ENCODE results near the gene FCHO2.

Gene FCHO2

GRCh38 chr5:73121119-73121463, 165.2 kb downstream of the FCHO2 start:
- Histone ChIP-seq H3K9me3 (ENCODE audit: control insufficient read depth, insufficient read depth, low read length) (no peaks in the 10 kb centered on the region), H3K36me3 (ENCODE audit: control insufficient read depth, insufficient read depth, low read length) (no peaks in the 10 kb centered on the region), H3K4me1 (ENCODE audit: control insufficient read depth, insufficient read depth, low read length) (peaks cover 9% of the 10 kb centered on the region), H3K27ac (ENCODE audit: low read depth, low read length) (no peak overlapping the region), H3K27me3 (ENCODE audit: control insufficient read depth, insufficient read depth, low read length) (peaks cover 52% of the 10 kb centered on the region), H3K9ac (ENCODE audit: low read depth, low read length) (0 out of 2 replicates have a peak overlapping the region, but pooled peaks have one; percentile 50), H3K4me3 (ENCODE audit: low read depth, low read length) (peak overlapping the region; percentile 86)

- Histone ChIP-seq H3K4me1 (ENCODE audit: control insufficient read depth, insufficient read depth, low read length) (peaks cover 9% of the 10 kb centered on the region), H3K36me3 (ENCODE audit: control insufficient read depth, insufficient read depth, low read length) (no peaks in the 10 kb centered on the region), H3K4me3 (ENCODE audit: low read depth, low read length) (no peak overlapping the region), H3K9ac (ENCODE audit: low read depth, low read length) (no peak overlapping the region), H3K9me3 (ENCODE audit: control insufficient read depth, insufficient read depth, low read length) (no peaks in the 10 kb centered on the region), H3K27ac (ENCODE audit: low read depth, low read length) (no peak overlapping the region), H3K27me3 (ENCODE audit: control insufficient read depth, insufficient read depth, low read length) (peaks cover 48% of the 10 kb centered on the region)
Measured at GRCh38 chr5:73122875-73123810, 167.3 kb downstream of the FCHO2 start.

- no peaks in the 10 kb centered on the region for H3K9me3 ChIP-seq (ENCODE audit: control insufficient read depth, insufficient read depth, low read length)
- peaks cover 29% of the 10 kb centered on the region for H3K27me3 ChIP-seq (ENCODE audit: control insufficient read depth, insufficient read depth, low read length)
- H3K4me1 ChIP-seq (ENCODE audit: control insufficient read depth, insufficient read depth, low read length) = peaks cover 11% of the 10 kb centered on the region
- H3K36me3 ChIP-seq (ENCODE audit: control insufficient read depth, insufficient read depth, low read length) = no peaks in the 10 kb centered on the region
- H3K9ac ChIP-seq (ENCODE audit: low read depth, low read length) = no peak overlapping the region
- no peak overlapping the region for H3K27ac ChIP-seq (ENCODE audit: low read depth, low read length)
- no peak overlapping the region for H3K4me3 ChIP-seq (ENCODE audit: low read depth, low read length)
Measured at GRCh38 chr5:73125289-73125688, 169.4 kb downstream of the FCHO2 start.

- H3K27me3 ChIP-seq (ENCODE audit: control insufficient read depth, insufficient read depth, low read length) = peaks cover 18% of the 10 kb centered on the region
- H3K27ac ChIP-seq (ENCODE audit: low read depth, low read length) = no peak overlapping the region
- no peak overlapping the region for H3K4me3 ChIP-seq (ENCODE audit: low read depth, low read length)
- H3K9me3 ChIP-seq (ENCODE audit: control insufficient read depth, insufficient read depth, low read length) = no peaks in the 10 kb centered on the region
- no peak overlapping the region for H3K9ac ChIP-seq (ENCODE audit: low read depth, low read length)
- peaks cover 15% of the 10 kb centered on the region for H3K4me1 ChIP-seq (ENCODE audit: control insufficient read depth, insufficient read depth, low read length)
- no peaks in the 10 kb centered on the region for H3K36me3 ChIP-seq (ENCODE audit: control insufficient read depth, insufficient read depth, low read length)
Measured at GRCh38 chr5:73126381-73126780, 170.5 kb downstream of the FCHO2 start.

- no peaks in the 10 kb centered on the region for H3K9me3 ChIP-seq (ENCODE audit: control insufficient read depth, insufficient read depth, low read length)
- no peaks in the 10 kb centered on the region for H3K36me3 ChIP-seq (ENCODE audit: control insufficient read depth, insufficient read depth, low read length)
- H3K27me3 ChIP-seq (ENCODE audit: control insufficient read depth, insufficient read depth, low read length) = peaks cover 12% of the 10 kb centered on the region
- no peak overlapping the region for H3K9ac ChIP-seq (ENCODE audit: low read depth, low read length)
- H3K4me3 ChIP-seq (ENCODE audit: low read depth, low read length) = no peak overlapping the region
- H3K27ac ChIP-seq (ENCODE audit: low read depth, low read length) = no peak overlapping the region
- H3K4me1 ChIP-seq (ENCODE audit: control insufficient read depth, insufficient read depth, low read length) = peaks cover 15% of the 10 kb centered on the region
Measured at GRCh38 chr5:73126957-73127356, 171.1 kb downstream of the FCHO2 start.

- Histone ChIP-seq H3K4me1 (ENCODE audit: control insufficient read depth, insufficient read depth, low read length) (peaks cover 13% of the 10 kb centered on the region), H3K9ac (ENCODE audit: low read depth, low read length) (no peak overlapping the region), H3K4me3 (ENCODE audit: low read depth, low read length) (no peak overlapping the region), H3K9me3 (ENCODE audit: control insufficient read depth, insufficient read depth, low read length) (no peaks in the 10 kb centered on the region), H3K27me3 (ENCODE audit: control insufficient read depth, insufficient read depth, low read length) (no peaks in the 10 kb centered on the region), H3K36me3 (ENCODE audit: control insufficient read depth, insufficient read depth, low read length) (no peaks in the 10 kb centered on the region), H3K27ac (ENCODE audit: low read depth, low read length) (no peak overlapping the region)
Measured at GRCh38 chr5:73129143-73129542, 173.3 kb downstream of the FCHO2 start.

GRCh38 chr5:73130811-73131210, 175.0 kb downstream of the FCHO2 start:
- H3K9ac ChIP-seq (ENCODE audit: low read depth, low read length) = no peak overlapping the region
- H3K9me3 ChIP-seq (ENCODE audit: control insufficient read depth, insufficient read depth, low read length) = no peaks in the 10 kb centered on the region
- no peak overlapping the region for H3K4me3 ChIP-seq (ENCODE audit: low read depth, low read length)
- no peaks in the 10 kb centered on the region for H3K27me3 ChIP-seq (ENCODE audit: control insufficient read depth, insufficient read depth, low read length)
- H3K36me3 ChIP-seq (ENCODE audit: control insufficient read depth, insufficient read depth, low read length) = no peaks in the 10 kb centered on the region
- peaks cover 15% of the 10 kb centered on the region for H3K4me1 ChIP-seq (ENCODE audit: control insufficient read depth, insufficient read depth, low read length)
- no peak overlapping the region for H3K27ac ChIP-seq (ENCODE audit: low read depth, low read length)

- H3K9ac ChIP-seq (ENCODE audit: low read depth, low read length) = no peak overlapping the region
- H3K36me3 ChIP-seq (ENCODE audit: control insufficient read depth, insufficient read depth, low read length) = no peaks in the 10 kb centered on the region
- no peaks in the 10 kb centered on the region for H3K9me3 ChIP-seq (ENCODE audit: control insufficient read depth, insufficient read depth, low read length)
- H3K4me3 ChIP-seq (ENCODE audit: low read depth, low read length) = no peak overlapping the region
- no peak overlapping the region for H3K27ac ChIP-seq (ENCODE audit: low read depth, low read length)
- H3K4me1 ChIP-seq (ENCODE audit: control insufficient read depth, insufficient read depth, low read length) = peaks cover 22% of the 10 kb centered on the region
- no peaks in the 10 kb centered on the region for H3K27me3 ChIP-seq (ENCODE audit: control insufficient read depth, insufficient read depth, low read length)
Measured at GRCh38 chr5:73131711-73132425, 176.0 kb downstream of the FCHO2 start.

- H3K27ac ChIP-seq (ENCODE audit: low read depth, low read length) = no peak overlapping the region
- H3K4me3 ChIP-seq (ENCODE audit: low read depth, low read length) = no peak overlapping the region
- H3K9me3 ChIP-seq (ENCODE audit: control insufficient read depth, insufficient read depth, low read length) = no peaks in the 10 kb centered on the region
- H3K4me1 ChIP-seq (ENCODE audit: control insufficient read depth, insufficient read depth, low read length) = peaks cover 22% of the 10 kb centered on the region
- no peak overlapping the region for H3K9ac ChIP-seq (ENCODE audit: low read depth, low read length)
- no peaks in the 10 kb centered on the region for H3K27me3 ChIP-seq (ENCODE audit: control insufficient read depth, insufficient read depth, low read length)
- no peaks in the 10 kb centered on the region for H3K36me3 ChIP-seq (ENCODE audit: control insufficient read depth, insufficient read depth, low read length)
Measured at GRCh38 chr5:73132759-73133158, 176.9 kb downstream of the FCHO2 start.

- Histone ChIP-seq H3K27me3 (ENCODE audit: control insufficient read depth, insufficient read depth, low read length) (no peaks in the 10 kb centered on the region), H3K27ac (ENCODE audit: low read depth, low read length) (no peak overlapping the region), H3K4me1 (ENCODE audit: control insufficient read depth, insufficient read depth, low read length) (peaks cover 22% of the 10 kb centered on the region), H3K4me3 (ENCODE audit: low read depth, low read length) (no peak overlapping the region), H3K9me3 (ENCODE audit: control insufficient read depth, insufficient read depth, low read length) (no peaks in the 10 kb centered on the region), H3K36me3 (ENCODE audit: control insufficient read depth, insufficient read depth, low read length) (no peaks in the 10 kb centered on the region), H3K9ac (ENCODE audit: low read depth, low read length) (no peak overlapping the region)
Measured at GRCh38 chr5:73135021-73135420, 179.2 kb downstream of the FCHO2 start.

GRCh38 chr5:73135429-73136054, 179.7 kb downstream of the FCHO2 start:
- Histone ChIP-seq H3K27ac (ENCODE audit: low read depth, low read length) (no peak overlapping the region), H3K4me1 (ENCODE audit: control insufficient read depth, insufficient read depth, low read length) (peaks cover 18% of the 10 kb centered on the region), H3K36me3 (ENCODE audit: control insufficient read depth, insufficient read depth, low read length) (no peaks in the 10 kb centered on the region), H3K4me3 (ENCODE audit: low read depth, low read length) (no peak overlapping the region), H3K9me3 (ENCODE audit: control insufficient read depth, insufficient read depth, low read length) (no peaks in the 10 kb centered on the region), H3K9ac (ENCODE audit: low read depth, low read length) (no peak overlapping the region), H3K27me3 (ENCODE audit: control insufficient read depth, insufficient read depth, low read length) (no peaks in the 10 kb centered on the region)
